GM04504 (cell line): ENCODE results near the gene CELF5.
A peak's percentile ranks its signal among the peaks of the same experiment; 100 is the strongest.
"Not testable (repeated sequence)": the region's sequence is repeated elsewhere in the genome, so short reads cannot be mapped to it uniquely, and the experiment has no call there.

Experiments
- DNase-seq: peaks from one replicate; pipeline ENCODE4 v3.0.0-alpha.2; 2012; ENCODE audit warnings: low read depth

CELF5 gene

DNA sequence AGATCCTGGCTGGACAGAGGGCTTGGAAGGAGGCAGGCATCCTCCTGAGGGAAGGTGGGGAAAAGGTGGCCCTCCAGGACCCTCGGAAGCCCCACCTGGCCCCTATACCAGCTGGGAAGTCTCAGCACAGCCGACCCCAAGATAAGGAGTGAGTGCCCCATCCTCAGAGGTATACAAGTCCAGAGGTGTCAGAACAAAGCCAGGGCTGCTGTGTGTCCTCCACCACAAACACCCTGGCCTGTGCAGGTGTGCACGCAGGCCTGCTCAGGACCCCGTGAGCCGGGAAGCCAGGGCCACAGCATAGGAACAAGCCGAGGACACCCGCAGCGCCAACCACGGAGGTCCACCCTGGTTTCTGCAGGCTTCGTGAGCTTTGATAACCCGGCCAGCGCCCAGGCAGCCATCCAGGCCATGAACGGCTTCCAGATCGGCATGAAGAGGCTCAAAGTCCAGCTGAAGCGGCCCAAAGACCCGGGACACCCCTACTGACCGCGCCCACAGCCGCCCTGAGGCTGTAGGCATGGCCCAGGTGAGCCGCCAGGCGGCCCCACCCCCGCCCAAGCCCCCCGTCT lies 68.6 kb downstream of the CELF5 start:
- DNase-seq: no peak

DNA sequence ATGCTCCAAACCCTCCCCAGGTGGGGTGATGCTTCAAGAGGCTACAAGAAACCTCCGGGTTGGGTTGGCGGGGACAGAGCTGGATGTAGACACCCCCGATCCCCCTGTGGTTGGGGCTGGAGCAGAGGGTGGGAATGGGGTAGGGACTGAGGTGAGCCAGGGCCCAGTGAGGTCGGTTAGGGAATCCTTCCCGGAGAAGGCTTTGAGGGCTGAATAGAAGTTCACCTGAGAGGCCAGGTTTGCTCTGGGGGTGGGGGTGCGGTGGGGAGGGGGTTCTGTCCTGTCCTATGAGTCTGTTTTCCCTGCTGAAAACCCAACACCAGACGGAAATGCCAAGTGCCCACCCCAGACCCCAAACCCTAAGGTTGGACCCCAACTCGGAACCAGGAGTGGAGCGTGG lies 69.1 kb downstream of the CELF5 start:
- no peak for DNase-seq

DNA sequence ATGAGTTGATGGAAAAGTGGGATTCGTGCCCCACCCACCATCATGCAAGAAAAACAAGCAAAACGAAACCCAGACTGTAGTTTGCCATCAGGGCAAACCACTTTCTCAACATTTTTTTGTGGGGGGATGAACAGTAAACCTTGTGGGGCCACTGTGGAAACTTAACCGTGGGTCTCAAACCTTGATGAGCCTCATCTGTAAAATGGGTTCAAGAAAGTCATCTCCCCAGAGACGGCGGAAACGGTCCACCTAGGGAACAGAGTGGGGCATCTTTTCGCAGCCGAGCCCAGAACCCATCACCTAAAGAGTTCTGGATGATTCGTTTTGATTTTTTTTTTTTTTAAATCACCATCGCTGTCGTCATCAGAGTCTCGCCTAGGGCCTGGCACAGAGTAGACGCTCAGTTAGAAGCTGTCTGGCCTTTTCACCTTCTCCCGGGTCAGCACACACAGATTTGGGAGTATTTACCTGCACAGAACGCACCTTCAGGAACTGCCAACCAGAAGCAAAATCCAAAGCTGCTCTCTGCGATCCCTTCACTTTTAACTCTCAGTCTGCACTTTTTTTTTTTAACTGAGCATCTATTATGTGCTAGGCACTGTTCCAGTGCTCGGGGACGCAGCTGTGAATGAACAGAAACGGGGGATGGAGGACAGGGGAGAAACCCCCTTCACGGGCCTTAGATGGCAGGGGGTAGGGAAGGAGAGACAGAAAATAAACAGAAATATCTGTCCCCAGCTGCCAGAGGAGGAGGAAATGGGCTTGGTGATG lies 69.8 kb downstream of the CELF5 start:
- DNase-seq: no peak

DNA sequence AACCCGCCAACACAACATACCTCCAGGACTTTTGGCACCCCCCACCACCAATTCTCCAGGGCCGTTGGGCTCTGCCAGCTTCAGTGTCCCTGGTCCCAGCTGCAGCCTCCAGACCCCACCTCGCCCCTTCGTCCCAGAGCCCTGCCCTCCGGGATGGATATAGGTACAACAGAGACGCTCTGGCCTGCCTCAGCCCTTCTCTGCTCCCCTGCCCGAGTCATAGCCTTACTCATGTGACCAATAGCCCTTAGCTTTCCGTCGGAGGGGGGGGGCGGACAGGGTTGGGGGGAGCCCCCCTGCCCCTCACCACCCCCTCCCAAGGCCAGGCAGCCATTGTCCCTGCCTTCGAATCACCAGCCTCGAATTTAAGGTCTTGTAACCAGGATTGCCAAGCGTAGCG lies 71.1 kb downstream of the CELF5 start:
- no peak for DNase-seq

DNA sequence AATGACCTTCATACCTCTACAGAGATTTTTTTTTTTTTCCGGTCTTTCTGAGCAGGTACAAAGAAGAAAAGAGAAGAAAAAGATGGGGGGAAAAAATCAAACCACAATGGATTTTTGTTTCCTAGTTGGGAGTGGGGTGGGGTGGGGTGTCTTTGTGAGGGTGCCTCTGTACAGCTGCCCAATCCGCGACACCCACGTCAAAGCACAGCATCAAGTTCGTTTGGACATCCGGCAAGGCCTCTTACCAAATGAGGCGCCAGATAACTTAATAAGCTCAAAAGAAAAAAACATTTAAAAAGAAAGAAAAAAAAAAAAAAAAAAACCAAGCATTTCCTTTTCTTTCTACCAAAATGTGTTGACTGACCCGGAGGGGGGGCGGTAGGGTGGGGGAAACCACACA lies 71.6 kb downstream of the CELF5 start:
- DNase-seq: no peak

DNA sequence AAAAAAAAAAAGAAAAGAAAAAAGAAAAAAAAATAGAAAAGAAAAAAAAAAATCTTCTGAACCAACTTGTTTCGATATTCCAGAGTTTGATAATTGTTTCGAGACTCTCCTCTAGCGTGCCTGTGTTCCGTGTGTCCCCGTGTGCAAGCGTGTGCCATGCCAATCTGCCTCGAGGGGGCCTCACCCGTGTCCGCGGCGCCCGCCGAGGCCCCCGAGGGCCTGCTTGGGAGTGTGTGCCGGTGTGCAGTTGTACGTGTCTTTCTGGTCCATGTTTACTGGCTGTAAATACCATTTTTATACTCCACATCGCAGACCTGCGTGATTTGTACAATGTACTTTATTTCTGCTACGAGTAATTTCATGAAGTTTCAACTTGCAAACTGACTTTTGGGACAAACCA lies 72.0 kb downstream of the CELF5 start:
- DNase-seq: no peak

DNA sequence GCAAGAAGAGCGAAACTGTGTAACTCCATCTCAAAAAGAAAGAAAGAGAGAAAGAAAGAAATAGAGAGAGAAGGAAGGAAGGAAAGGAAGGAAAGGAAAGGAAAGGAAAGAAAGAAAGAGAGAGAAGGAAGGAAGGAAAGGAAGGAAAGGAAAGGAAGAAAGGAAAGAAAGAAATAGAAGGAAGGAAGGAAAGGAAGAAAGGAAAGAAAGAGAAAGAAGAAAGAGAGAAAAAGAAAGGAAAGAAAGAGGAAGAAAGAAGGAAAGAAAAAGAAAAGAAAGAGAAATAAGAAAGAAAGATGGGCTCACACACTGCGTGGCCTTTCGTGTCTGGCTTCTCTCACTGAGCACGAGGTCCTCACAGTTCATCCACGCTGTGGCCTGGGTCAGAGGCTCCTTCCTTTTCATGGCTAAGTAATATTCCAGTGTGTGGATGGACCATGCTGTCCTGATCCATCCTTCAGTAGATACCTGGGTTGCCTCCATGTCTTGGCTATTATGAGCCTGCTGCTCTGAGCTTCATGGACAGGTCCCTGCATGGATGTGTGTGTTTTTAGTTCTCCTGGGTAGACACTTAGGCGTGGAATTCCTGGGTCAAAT lies 74.5 kb downstream of the CELF5 start:
- DNase-seq: no peak

DNA sequence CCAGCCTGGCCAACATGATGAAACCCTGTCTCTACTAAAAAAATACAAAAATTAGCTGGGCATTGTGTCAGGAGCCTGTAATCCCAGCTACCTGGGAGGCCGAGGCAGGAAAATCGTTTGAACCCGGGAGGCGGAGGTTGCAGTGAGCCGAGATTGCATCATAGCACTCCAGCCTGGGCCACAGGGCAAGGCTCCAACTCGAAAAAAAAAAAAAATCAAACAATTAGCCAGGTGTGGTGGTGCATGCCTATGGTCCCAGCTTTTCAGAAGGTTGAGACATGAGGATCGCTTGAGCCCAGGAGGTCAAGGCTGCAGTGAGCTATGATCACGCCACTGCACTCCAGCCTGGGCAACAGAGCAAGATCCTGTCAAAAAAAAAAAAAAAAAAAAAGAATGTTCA lies 76.1 kb downstream of the CELF5 start:
- not testable (repeated sequence) for DNase-seq

DNA sequence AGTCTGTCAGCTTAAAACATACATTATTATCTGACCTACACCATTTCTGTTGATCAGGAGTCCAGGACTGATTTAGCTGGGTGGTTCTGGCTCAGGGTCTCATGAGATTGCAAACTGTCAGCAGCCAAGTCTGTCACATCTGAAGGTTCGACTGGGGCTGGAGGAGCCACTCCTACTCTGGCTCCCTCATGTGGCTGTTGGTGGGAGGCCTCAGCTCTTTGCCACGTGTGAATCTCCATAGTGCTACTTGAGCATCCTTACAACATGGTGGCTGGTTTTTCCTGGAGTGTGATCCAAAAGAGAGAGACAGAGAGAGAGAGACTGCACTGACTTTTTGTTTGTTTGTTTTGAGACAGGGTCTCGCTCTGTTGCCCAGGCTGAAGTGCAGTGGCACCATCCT lies 78.3 kb downstream of the CELF5 start:
- no peak for DNase-seq

DNA sequence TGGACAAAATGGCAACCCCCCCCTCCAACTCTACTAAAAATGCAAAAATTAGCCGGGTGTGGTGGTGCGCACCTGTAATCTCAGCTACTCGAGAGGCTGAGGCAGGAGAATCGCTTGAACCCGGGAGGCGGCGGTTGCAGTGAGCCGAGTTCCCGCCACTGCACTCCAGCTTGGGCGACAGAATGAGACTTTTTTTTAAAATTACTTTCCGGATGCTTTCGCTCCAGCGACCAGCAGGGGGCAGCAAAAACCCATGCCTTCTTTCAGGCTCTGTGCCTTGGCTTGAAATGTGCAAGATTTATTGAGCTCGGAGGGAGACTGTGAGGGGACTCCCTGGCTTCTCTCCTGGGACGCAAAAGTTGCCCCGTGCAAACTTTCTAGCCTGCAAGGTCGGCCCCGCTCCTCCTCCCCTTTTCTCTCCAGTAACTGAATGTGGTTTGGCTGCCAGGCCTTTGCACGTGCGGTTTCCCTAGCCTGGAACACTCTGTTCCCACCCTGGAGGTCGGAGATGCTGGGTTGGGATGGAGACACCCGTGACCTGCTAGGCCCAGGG lies 80.5 kb downstream of the CELF5 start:
- peak; percentile 31 for DNase-seq

DNA sequence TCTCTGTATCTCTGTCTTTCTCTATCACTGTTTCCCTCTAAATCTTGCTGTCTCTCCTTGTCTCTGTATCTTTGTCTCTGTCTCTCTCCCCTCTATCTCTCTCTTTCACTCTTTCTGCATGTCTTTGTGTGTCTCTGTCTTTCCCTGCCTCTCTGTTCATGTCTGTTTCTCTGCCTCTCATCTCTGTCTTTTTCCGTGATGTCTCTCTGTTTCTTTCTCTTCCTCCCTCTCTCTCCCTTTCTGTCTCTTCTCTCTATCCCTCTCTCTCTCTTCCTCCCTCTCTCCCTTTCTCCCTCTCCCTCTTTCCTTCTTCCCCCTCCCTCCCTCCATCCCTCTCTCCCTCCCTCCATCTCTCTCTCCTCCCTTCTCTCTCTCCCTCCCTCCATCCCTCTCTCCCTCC lies 85.3 kb downstream of the CELF5 start:
- DNase-seq: no peak

DNA sequence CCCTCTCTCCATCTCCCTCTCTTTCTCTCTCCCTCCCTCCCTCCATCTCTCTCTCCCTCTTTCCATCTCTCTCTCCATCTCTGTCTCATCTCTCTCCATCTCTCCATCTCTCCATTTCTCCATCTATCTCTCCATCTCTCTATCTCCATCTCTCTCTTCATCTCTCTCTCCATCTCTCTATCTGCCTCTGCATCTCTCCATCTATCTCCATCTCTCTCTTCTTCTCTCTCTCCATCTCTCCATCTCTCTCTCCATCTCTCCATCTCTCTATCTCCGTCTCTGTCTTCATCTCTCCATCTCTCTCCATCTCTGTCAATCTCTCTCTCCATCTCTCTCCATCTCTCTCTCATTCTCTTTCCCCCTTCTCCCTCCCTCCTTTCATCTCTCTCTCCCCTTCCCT lies 85.8 kb downstream of the CELF5 start:
- DNase-seq: no peak

DNA sequence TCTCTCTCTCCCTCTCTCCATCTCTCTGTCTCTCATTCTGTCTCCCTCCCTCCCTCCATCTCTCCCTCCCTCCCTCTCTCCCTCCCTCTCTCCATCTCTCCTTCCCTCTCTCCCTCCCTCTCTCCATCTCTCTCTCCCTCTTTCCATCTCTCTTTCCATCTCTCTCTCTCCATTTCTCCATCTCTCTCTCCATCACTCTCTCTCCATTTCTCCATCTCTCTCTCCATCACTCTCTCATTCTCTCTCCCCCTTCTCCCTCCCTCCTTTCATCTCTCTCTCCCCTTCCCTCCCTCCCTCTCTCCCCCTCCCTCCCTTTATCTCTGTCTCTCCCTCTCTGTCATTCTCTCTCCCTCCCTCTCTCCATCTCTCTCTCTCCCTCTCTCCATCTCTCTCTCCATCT lies 86.2 kb downstream of the CELF5 start:
- no peak for DNase-seq

DNA sequence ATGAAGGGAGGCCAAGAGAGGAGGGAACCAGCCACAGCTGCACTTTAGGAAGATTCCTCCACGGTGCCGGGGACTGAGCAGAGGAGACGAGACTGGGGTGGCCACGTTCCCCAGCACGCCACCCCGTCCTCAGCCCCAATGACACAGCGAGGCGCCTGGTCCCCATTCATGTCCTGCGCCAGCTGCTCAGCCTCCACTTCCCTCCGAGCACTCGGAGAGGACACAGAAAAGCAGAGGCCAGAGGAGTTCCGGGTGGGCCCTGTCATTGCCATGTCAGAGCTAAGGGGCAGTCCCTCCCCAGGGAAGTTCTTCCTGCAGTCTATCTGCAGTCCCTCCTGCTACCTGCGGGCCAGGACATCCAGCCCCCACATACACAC lies 88.7 kb downstream of the CELF5 start:
- DNase-seq: no peak

DNA sequence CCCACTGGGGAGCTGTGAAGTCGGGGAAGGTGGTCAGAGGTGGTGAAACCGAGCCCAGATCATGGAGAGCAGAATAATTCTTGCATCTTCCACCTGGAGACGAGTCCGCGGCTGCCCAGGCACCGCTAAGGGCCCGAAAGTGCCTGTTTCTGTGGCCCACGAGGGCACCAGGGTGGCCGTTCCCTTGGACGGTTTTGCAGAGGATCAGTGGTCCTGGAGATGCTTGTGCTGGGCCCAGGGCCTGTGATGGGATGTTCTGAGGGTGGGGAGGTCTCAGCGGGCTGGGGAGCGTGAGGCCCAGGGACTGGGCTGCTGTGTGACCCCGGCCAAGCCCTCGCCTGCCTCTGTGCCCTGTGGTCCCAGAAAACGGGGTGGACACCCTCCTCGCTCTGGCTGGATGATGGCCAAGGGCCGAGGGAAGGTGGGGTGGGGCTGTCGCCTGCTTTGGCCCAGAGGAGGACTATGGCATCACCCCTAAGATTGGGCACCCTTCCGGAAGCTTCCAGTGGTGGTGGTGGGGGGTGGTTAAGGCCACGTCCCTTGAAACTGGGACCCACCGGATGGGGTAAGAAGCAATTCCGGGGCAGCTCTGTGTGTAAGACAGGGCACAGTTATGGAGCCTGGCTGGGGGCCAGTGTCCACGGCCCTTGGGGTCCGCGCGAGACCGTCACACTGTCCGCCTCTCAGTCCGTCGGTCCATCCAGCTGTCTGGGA lies 90.7 kb downstream of the CELF5 start:
- DNase-seq: no peak

DNA sequence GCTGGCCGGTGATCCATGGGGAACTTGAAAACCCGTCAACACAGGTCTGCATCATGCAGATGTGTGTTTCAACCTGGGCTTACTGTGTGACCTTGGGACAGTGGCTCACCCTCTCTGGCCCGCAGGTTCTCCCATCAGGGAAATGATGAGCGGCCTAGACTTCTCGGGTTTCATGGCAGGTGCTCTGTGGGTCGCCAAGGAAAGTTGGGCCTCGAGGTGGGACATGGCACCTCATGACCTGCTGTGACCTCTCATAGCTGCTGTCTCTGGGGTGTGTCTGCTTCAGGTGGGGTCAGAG lies 91.2 kb downstream of the CELF5 start:
- DNase-seq: no peak

DNA sequence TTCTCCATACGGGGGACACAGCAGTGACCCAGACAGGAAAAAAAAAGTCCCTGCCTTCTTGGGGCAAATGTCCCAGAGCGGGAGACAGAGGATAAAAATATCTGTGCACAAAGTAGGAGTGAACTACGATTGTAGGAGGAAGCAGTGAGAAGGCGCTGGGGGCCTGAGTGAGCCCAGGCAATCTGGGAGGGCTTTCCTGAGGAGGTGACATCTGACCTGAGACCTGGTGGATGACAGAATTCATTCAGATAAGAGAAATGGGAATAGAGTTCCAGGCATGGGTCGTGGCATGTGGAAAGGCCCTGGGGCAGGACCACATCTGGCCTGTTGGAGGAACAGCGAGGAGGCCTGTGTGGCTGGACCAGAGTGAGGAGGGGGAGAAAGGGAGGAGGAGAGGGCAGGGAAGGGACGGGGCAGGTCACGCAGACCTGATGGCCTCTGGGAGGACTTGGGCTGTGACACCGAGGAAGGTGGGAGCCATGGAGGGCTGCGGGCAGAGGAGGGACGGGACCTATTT lies 91.7 kb downstream of the CELF5 start:
- no peak for DNase-seq

DNA sequence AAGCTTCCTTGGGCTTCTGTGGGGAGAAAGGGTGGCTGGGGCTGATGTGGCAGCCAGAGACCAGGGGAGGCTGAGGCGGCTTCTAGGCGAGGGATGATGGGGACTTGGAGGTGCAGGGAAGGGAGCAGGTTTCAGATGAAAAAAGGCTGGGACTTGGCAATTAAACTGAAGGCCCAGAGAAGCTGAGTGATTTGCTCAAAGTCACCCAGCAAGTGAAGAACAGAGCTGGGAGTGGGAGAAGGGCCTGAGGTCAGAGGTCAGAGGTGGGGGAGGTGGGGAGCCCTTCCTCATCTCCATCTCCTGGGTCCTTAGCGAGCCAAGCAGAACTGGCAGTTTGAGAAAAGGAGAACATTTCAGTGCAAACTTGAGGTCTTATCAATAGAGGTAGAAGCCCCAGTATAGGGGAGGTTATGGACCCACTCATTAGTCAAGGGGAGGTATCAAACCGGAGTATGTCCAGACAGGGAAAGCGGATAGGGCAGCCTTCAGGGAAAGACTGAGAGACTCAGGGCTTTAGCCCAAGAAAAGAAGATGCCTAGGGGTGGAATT lies 92.3 kb downstream of the CELF5 start:
- DNase-seq: no peak

DNA sequence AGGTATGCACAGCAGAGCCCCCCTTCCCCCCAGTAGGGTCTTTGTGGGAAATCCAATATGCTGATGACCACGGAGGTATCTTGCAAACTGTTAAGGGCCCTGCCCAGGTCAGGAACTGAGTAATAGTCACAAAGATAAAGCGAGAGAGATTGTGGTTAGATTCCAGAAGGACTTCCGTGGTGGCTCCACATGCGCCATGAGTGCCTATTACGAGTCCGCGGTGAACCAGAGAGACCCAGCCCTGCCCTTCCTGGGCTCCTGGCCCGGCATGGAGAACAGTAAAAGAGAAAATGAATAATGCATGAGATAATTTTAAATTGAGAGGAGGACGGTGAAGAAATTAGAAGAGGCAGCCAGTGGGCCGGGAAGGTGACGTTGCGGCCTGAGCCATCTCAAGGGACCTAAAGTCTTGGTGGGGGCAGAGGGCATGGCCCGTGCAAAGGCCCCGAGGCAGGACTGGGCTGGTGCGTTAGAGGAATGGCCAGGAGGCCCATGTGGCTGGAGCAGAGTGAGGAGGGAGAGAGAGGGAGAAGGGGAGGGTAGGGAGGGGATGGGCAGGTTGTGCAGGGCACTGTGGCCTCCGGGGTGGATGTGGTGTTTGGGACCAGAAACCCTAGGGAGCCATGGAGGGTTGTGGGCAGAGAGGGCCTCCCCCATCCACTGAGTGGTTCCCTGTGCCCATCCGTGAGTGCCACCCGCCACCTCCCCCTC lies 95.3 kb downstream of the CELF5 start:
- DNase-seq: no peak

DNA sequence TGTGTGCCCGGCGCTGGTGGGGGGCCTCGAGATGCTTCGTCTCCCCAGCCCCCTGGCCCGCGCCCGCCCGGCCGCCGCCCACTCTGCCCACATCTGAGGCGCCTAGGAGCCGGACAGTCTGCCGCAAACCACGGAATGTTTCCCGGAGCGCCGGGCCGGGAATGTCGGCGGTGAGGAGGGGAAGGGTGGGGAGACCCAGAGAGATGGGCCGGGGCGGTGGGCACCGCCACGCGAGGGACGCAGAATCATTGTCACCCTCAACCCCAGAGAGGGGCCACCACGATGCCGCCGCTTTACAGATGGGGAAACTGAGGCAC lies 95.9 kb downstream of the CELF5 start:
- DNase-seq: no peak

DNA sequence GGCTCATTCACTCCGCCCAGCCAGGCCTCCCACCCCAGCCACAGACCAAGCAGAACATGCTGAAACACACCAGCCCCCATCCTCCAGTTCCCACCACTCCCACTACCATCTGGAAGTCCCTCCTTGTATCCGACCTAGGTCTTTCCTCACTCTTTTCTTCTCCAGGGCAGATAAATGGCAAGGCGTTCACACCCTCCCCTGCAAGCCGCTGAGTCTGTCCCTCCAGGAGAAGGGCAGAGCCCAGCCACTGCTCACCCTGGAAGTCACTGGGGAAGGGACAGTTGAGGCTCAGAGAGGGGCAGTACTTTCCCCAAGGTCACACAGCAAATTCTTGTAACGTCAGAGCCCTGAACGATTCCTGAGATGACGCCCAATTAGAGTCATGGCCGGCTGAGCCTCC lies 96.4 kb downstream of the CELF5 start:
- no peak for DNase-seq

DNA sequence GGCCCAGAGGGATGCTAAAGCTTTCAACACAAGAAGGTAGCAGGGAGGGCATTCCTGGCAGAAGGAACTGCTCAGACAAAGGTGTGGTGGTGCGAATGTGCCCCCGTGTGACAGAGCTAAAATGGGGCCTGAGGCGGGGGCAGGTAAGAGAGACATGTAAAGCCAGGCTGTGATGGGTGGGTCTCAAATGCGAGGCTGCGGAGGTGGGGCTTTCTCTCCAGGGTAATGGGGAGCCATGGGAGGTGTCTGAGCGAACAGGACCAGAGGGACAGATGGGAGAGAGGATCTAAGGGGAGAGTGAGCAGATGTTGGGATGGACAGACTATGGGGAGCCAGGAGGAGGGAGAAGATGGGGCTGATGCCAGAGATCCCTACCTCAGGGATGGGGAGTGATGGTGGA lies 97.2 kb downstream of the CELF5 start:
- no peak for DNase-seq
